ENCODE results near the gene LINGO4. TPM values are rescaled to one million over a fixed set of nuclear protein-coding genes. Genes with fewer than 3 reads are reported as not detected.

The LINGO4 gene
- total RNA-seq, 2 donors from 2014 or later: 0.59 to 2.3 TPM

DNA sequence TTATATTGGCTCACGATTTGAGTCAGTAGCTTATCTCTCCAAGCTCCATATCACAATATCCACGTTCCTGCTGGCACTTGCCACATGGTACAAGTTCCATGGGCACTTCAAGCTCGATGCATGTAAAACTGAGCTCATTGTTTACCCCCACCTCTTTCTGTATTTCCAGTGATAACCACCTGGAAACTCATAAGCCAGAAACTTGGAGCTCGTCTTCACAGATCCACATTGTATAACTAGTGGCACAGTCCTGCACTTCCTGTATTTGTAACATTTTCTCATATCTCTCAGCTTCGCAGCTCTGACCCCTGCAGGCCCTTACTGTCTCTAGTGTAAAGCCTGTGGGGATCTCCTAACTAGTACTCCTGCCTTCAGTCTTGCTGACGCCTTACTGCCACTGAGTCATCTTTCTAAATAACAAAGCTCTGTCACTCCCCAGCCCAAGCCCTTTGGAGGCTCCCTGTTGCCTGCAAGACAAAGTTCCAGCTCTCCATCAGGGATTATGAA is 40.9 kb upstream of the LINGO4 start:
- Histone ChIP-seq H3K4me1 (replicated peaks) (no peaks in the 10 kb centered on the region), H3K27ac (no peak overlapping the region), H3K4me3 (no peak overlapping the region), H3K36me3 (no peaks in the 10 kb centered on the region), H3K9me3 (no peaks in the 10 kb centered on the region), H3K27me3 (replicated peaks; ENCODE audit: insufficient read depth) (no peaks in the 10 kb centered on the region)
- TF ChIP-seq, protein P1, sequence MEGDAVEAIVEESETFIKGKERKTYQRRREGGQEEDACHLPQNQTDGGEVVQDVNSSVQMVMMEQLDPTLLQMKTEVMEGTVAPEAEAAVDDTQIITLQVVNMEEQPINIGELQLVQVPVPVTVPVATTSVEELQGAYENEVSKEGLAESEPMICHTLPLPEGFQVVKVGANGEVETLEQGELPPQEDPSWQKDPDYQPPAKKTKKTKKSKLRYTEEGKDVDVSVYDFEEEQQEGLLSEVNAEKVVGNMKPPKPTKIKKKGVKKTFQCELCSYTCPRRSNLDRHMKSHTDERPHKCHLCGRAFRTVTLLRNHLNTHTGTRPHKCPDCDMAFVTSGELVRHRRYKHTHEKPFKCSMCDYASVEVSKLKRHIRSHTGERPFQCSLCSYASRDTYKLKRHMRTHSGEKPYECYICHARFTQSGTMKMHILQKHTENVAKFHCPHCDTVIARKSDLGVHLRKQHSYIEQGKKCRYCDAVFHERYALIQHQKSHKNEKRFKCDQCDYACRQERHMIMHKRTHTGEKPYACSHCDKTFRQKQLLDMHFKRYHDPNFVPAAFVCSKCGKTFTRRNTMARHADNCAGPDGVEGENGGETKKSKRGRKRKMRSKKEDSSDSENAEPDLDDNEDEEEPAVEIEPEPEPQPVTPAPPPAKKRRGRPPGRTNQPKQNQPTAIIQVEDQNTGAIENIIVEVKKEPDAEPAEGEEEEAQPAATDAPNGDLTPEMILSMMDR (IDR thresholded peaks at IDR 0.05): no peak
- TF ChIP-seq POLR2AphosphoS5 (IDR thresholded peaks at IDR 0.05) (no peak), POLR2A (IDR thresholded peaks at IDR 0.05) (no peak)
- DNase-seq (ENCODE audit: low spot score): no peak
- intact Hi-C loops (cut with DNase I): no loop called here
- WGBS: 63% methylated on average over 6 of the region's 6 CpGs

DNA sequence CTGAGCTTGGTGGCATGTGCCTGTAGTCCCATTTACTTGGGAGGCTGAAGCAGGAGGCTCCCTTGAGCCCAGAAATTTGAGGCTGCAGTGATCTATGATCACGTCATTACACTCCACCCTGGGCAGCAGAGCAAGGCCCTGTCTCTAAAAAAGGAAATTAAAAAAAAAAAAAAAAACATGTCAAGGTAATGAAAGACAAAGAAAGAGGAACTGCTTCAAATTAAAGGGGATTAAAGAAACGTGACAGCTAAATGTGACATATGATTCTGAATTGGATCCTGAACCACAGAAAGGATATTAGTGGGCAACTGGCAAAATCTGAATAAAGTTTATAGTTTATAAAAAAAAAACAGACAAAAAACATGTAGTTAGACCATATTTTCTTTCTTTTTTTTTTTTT is 38.2 kb upstream of the LINGO4 start:
- intact Hi-C loops (cut with DNase I): no loop called here
- H3K4me3 ChIP-seq: no peak overlapping the region
- TF ChIP-seq POLR2A (IDR thresholded peaks at IDR 0.05) (no peak), POLR2AphosphoS5 (IDR thresholded peaks at IDR 0.05) (no peak)
- TF ChIP-seq, protein P1 (IDR thresholded peaks at IDR 0.05): no peak
- no peaks in the 10 kb centered on the region for H3K36me3 ChIP-seq
- H3K4me1 ChIP-seq (replicated peaks): peaks cover 4% of the 10 kb centered on the region
- WGBS: 91% methylated on average over 2 of the region's 2 CpGs
- no peak for DNase-seq (ENCODE audit: low spot score)
- H3K9me3 ChIP-seq: no peaks in the 10 kb centered on the region
- no peak overlapping the region for H3K27ac ChIP-seq
- no peaks in the 10 kb centered on the region for H3K27me3 ChIP-seq (replicated peaks; ENCODE audit: insufficient read depth)

- TF ChIP-seq, protein P1 (IDR thresholded peaks at IDR 0.05): no peak
- TF ChIP-seq POLR2AphosphoS5 (IDR thresholded peaks at IDR 0.05) (no peak), POLR2A (IDR thresholded peaks at IDR 0.05) (no peak)
- WGBS: 94% methylated on average over 2 of the region's 2 CpGs
- intact Hi-C loops (cut with DNase I): no loop called here
- no peak for DNase-seq (ENCODE audit: low spot score)
- no peak overlapping the region for H3K4me3 ChIP-seq
- no peaks in the 10 kb centered on the region for H3K27me3 ChIP-seq (replicated peaks; ENCODE audit: insufficient read depth)
- peak overlapping the region in 1 of 2 donors; percentile 95 for H3K27ac ChIP-seq
- H3K9me3 ChIP-seq: no peaks in the 10 kb centered on the region
- H3K4me1 ChIP-seq (replicated peaks): peaks cover 15% of the 10 kb centered on the region
- no peaks in the 10 kb centered on the region for H3K36me3 ChIP-seq
Measured at GRCh38 chr1:151841141-151841540, 35.9 kb upstream of the LINGO4 start.

- DNase-seq (ENCODE audit: low spot score): no peak
- peak overlapping the region; percentile 93 to 95 for H3K27ac ChIP-seq
Measured at GRCh38 chr1:151840421-151840820, 35.2 kb upstream of the LINGO4 start.

More at GRCh38 chr1:151840421-151840820, 35.2 kb upstream of the LINGO4 start:
- H3K9me3 ChIP-seq: no peaks in the 10 kb centered on the region
- no peaks in the 10 kb centered on the region for H3K36me3 ChIP-seq
- TF ChIP-seq, protein P1 (IDR thresholded peaks at IDR 0.05): no peak
- TF ChIP-seq POLR2AphosphoS5 (IDR thresholded peaks at IDR 0.05): no peak
- TF ChIP-seq POLR2A (IDR thresholded peaks at IDR 0.05): no peak
- H3K4me1 ChIP-seq (replicated peaks): peaks cover 19% of the 10 kb centered on the region
- intact Hi-C loops (cut with DNase I): no loop called here
- peak overlapping the region; percentile 39 to 47 for H3K4me3 ChIP-seq
- H3K27me3 ChIP-seq (replicated peaks; ENCODE audit: insufficient read depth): no peaks in the 10 kb centered on the region
